Osteocyte (in vitro differentiated cells): Measurements from ENCODE around the gene TMEM263. TPM values are rescaled to one million over a fixed set of nuclear protein-coding genes. Genes with fewer than 3 reads are reported as not detected.
"Not testable (repeated sequence)": the region's sequence is repeated elsewhere in the genome, so short reads cannot be mapped to it uniquely, and the experiment has no call there.

ENCODE experiments used
- DNase-seq: peaks from one replicate; pipeline ENCODE4 v3.0.0; 2021; ENCODE audit warnings: mixed read lengths; ENCODE audit not compliant: unreplicated experiment; ENCODE audit errors: extremely low spot score
- H3K27ac Mint-ChIP-seq: one replicate; pipeline ENCODE4 v1.8.0; 2021; ENCODE audit warnings: mild to moderate bottlenecking, mixed read lengths; ENCODE audit not compliant: unreplicated experiment
- H3K27me3 Mint-ChIP-seq: one replicate; pipeline ENCODE4 v1.8.0; 2021; ENCODE audit warnings: mixed read lengths; ENCODE audit not compliant: unreplicated experiment
- H3K36me3 Mint-ChIP-seq: one replicate; pipeline ENCODE4 v1.8.0; 2021; ENCODE audit warnings: mixed read lengths; ENCODE audit not compliant: unreplicated experiment
- H3K4me1 Mint-ChIP-seq: one replicate; pipeline ENCODE4 v1.8.0; 2021; ENCODE audit warnings: mixed read lengths; ENCODE audit not compliant: unreplicated experiment
- H3K4me3 Mint-ChIP-seq: one replicate; pipeline ENCODE4 v1.8.0; 2021; ENCODE audit warnings: mild to moderate bottlenecking, moderate library complexity, mixed read lengths; ENCODE audit not compliant: unreplicated experiment
- H3K9me3 Mint-ChIP-seq: one replicate; pipeline ENCODE4 v1.8.0; 2021; ENCODE audit warnings: mixed read lengths; ENCODE audit not compliant: unreplicated experiment
- CTCF ChIP-seq: fragments of 200-600 bp; sonication (generic); IDR thresholded peaks from 2 replicates; pipeline ENCODE4 v1.5.0; 2021; ENCODE audit warnings: antibody characterized with exemption, mild to moderate bottlenecking, moderate library complexity
- total RNA-seq: library from RNA; stranded (reverse); gene quantifications from 2 replicates; pipeline ENCODE4 v1.2.1, GENCODE V29; 2021

TMEM263 gene
- total RNA-seq, 1 donor from 2014 or later: 105 TPM

DNA sequence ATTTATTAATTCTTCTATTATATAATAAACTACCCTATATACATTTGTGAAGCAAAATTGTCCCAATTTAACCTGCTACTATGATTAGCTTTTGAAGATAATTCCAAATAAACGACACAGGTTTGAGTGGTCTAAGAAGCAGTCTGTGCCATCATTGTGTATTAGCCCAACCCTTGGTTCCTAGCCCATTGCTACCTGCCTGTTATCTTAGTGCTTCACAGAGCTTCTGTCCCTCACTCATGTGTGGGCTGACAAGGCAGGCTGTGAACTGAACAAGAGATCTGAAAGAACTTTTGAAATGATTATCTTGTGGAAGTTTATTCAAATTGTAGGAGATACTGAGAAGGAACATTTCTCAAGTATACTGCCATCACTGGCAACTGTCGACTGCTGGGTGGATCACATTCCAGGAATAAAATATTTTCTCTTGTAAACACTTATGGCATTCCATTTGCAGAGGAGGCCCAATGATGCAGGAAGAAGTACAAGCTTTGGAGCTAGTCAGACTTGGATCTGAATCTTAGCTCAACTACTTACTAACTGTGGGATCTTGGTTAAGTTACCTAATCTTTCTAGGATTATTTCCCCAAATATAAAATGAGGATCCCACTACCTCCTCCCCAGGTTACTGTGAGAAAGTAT is 39.0 kb downstream of the TMEM263 start:
- no peak for DNase-seq
- H3K27me3 Mint-ChIP-seq: no peaks in the 10 kb centered on the region
- no peak for TF ChIP-seq CTCF
- peaks cover 19% of the 10 kb centered on the region for H3K4me1 Mint-ChIP-seq
- H3K36me3 Mint-ChIP-seq: peaks cover 21% of the 10 kb centered on the region
- H3K4me3 Mint-ChIP-seq: no peak overlapping the region
- no peaks in the 10 kb centered on the region for H3K9me3 Mint-ChIP-seq
- H3K27ac Mint-ChIP-seq: peak overlapping the region; percentile 76

DNA sequence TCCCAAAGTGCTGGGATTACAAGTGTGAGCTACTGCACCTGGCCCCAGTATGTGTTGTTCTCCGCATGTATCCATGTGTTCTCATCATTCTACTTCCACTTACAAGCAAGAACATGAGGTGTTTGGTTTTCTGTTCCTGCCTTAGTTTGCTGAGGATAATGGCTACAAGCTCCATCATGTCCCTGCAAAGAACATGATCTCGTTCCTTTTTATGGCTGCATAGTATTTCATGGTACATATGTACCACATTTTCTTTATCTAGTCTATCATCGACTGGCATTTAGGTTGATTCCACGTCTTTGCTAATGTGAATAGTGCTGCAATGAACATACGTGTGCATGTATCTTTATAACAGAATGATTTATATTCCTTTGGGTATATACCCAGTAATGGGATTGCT is 40.4 kb downstream of the TMEM263 start:
- peaks cover 19% of the 10 kb centered on the region for H3K4me1 Mint-ChIP-seq
- not testable (repeated sequence) for H3K27ac Mint-ChIP-seq

DNA sequence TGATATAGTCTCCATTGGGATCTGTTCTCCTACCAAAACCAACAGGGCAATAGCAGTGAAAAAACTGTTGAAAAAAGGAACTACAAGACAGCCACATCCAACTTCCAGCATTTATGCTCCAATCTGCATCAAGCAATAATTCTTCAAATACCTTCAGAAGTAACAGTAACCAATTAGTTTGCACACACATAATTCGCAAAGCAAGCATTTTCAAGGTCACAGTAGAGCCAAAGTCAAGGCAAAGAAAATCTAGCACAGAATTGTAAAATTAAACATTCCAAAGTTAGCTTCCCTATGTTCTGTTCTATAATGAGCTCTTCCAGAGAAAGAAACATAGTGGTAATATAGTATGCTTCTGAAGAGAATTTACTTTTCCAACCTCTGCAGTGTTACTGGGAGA is 42.2 kb downstream of the TMEM263 start:
- Mint-ChIP-seq H3K27me3 (no peaks in the 10 kb centered on the region), H3K4me3 (no peak overlapping the region), H3K27ac (no peak overlapping the region), H3K4me1 (peaks cover 19% of the 10 kb centered on the region), H3K9me3 (no peaks in the 10 kb centered on the region), H3K36me3 (peaks cover 23% of the 10 kb centered on the region)
- DNase-seq: no peak
- TF ChIP-seq CTCF: no peak

More for the DNA sequence above, 40.4 kb downstream of the TMEM263 start:
- not testable (repeated sequence) for DNase-seq, H3K4me3 Mint-ChIP-seq, H3K27me3 Mint-ChIP-seq, H3K9me3 Mint-ChIP-seq
- H3K36me3 Mint-ChIP-seq: peaks cover 23% of the 10 kb centered on the region

- Mint-ChIP-seq H3K36me3 (peaks cover 23% of the 10 kb centered on the region), H3K9me3 (no peaks in the 10 kb centered on the region), H3K4me1 (peaks cover 11% of the 10 kb centered on the region), H3K4me3 (no peak overlapping the region), H3K27ac (no peak overlapping the region), H3K27me3 (no peaks in the 10 kb centered on the region)
- no peak for DNase-seq
- no peak for TF ChIP-seq CTCF
Observed at GRCh38 chr12:106999446-106999845, 43.7 kb downstream of the TMEM263 start.

- not testable (repeated sequence) for H3K27me3 Mint-ChIP-seq, H3K9me3 Mint-ChIP-seq, DNase-seq, H3K27ac Mint-ChIP-seq, H3K4me3 Mint-ChIP-seq, H3K4me1 Mint-ChIP-seq
- peaks cover 12% of the 10 kb centered on the region for H3K36me3 Mint-ChIP-seq
Observed at GRCh38 chr12:107002665-107003064, 47.0 kb downstream of the TMEM263 start.

DNA sequence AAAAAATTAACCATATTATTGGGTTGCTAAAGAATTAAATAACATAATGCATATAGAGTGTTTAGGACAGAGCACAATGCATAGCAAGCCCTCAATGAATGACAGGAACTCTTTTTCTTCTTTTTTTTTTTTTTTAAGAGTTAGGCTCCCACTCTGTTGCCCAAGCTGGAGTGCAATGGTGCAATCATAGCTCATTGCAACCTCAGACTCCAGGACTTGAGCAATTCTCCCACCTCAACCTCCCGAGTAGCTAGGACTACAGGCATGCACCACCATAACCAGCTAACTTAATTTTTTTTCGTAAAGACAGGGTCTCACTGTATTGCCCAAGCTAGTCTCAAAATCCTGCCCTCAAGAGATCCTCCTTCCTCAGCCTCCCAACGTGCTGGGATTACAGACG is 51.7 kb downstream of the TMEM263 start:
- no peak for TF ChIP-seq CTCF
- Mint-ChIP-seq H3K36me3 (peaks cover 8% of the 10 kb centered on the region), H3K27ac (no peak overlapping the region), H3K4me1 (no peaks in the 10 kb centered on the region), H3K4me3 (no peak overlapping the region), H3K9me3 (peaks cover 5% of the 10 kb centered on the region), H3K27me3 (no peaks in the 10 kb centered on the region)
- no peak for DNase-seq
